Measurements from ENCODE around the gene UBTD1. TPM values are rescaled to one million over a fixed set of nuclear protein-coding genes. Genes with fewer than 3 reads are reported as not detected.

UBTD1 gene
- total RNA-seq, 1 donor from 2014 or later, result 1.5 TPM

- intact Hi-C loops (cut with micrococcal nuclease), result no loop called here
Observed at GRCh38 chr10:97482381-97482780, 16.3 kb upstream of the UBTD1 start.

DNA sequence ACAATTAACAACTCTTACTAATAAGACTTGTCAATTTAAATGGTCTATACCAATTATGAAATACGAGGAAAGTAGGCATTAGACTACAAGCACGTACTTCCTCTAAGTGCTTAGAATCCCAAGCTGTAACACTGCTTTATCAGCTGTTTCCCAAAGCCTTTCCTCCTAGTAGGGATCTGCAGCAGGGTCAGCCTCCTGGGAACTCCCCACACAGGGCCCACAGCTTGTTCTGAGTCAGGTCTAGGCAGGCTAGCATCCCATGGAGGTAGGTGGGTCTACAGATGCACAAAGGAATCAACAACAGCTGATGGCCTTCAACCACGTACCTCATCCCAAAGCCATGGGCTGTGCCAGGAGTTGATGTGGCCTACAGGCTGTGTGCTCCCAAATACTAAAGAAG is 15.2 kb upstream of the UBTD1 start:
- intact Hi-C loops (cut with micrococcal nuclease), result no loop called here

- intact Hi-C loops (cut with micrococcal nuclease), result no loop called here
Observed at GRCh38 chr10:97483921-97484320, 14.8 kb upstream of the UBTD1 start.

DNA sequence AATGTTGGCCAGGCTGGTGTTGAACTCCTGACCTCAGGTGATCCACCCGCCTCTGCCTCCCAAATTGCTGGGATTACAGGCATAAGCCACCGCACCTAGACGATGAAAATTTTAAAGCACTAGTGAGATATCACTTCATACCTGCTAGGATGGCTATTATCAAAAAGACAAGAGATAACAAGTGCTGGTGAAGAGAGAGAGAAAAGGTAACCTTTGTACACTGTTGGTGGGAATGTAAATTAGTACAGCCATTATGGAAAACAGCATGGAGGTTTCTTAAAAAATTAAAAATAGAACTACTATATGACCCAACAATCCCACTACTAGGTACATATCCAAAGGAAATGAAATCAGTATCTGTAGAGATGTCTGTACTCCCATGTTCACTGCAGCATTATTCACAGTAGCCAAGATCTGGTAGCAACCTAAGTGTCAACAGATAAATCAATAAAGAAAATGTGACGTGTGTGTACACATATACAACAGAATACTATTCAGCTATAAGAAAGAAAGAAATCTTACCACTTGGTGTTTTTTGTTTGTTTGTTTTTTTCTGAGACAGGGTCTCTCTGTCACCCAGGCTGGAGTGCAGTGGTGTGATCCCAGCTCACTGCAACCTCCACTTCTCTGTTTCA is 13.0 kb upstream of the UBTD1 start:
- intact Hi-C loops (cut with micrococcal nuclease), result no loop called here

DNA sequence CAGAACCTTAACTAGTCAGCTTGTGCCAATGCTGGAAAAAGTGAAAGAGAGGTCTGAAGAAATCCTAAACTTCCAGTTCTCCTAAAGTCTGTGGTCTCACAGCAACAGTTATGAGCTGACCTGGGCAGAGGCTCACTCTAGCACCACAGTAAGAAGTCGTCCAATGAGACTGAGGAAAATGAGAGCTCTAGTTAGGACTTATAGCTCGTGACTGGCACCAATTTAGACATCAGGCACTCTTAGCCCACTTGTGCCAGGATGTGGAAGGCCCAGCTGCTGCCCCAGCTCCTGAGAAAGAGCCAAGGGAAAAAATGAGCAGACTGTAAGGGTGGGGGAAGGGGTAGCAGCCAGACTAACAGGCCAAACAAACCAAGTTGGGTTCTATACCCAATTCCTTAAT is 8.1 kb upstream of the UBTD1 start:
- intact Hi-C loops (cut with micrococcal nuclease), result no loop called here

DNA sequence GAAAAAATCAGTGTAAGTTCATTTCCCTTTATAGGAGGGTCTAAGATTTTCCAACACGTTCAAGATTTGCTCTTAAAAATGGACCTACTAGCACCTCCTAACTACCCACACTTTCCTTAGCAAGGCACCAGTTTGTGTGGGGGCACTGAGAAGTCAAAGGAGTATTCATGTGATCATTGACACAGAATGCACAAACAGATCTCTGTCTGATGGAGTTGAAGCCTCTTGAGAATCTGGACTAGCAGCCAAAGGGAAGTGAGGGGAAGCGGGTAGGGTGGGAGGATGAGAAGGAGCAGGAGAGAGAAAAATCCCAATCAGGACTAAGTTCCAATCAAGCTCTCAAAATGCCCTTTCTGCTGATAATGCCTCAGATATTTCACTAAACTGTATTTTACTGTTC is 4.6 kb upstream of the UBTD1 start:
- intact Hi-C loops (cut with micrococcal nuclease), result no loop called here

GRCh38 chr10:97494863-97495506 is 3.7 kb upstream of the UBTD1 start:
- intact Hi-C loops (cut with micrococcal nuclease), result loop anchor here (5.0 kb wide), 3 partner anchors 663 to 1937 kb away; partner anchors contain the start of genes GOT1, LCOR and TM9SF3

GRCh38 chr10:97497572-97498075 is 1.1 kb upstream of the UBTD1 start:
- intact Hi-C loops (cut with micrococcal nuclease), result loop anchor here (1.0 to 5.0 kb wide), 16 partner anchors 34 to 1935 kb away; partner anchors contain the start of genes ARHGAP19, AVPI1, EXOSC1 and FRAT1

DNA sequence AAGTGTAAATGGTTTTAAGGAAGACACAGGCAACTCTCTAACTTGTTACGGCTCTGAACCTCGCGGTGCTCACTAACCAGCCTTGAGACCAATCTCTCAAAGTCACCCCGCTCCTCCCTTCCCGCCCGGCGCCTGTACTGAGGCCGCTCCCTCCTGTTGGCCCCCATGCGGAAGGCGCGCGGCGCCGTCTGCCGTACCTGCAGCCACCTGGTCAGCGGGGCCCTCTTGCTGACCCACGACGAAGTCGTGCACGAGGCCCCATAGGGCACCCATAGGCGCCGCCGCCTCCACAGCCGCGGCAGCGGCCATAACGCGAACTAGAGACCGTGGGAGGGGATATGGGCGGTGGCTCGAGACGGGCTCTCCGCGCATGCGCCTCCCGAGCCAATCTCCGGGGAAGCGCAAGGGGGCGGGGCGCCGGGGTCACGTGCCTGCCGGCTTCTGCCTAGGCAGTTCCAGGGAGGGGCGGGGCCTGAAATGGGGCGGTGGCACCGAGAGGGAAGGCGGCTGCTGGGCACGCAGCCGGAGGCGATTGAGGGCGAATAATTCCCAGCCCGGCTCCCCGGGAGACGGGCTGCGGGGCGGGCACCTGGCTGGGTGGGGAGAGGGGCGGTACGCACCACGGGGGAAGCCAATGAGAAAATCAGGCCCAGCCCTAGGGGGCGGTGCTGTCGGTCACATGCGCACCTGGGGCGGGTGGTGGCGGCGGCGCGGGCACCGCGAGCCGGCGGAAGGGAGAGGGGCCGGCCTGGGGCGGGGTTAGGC is 466 bp upstream of the UBTD1 start, which contains the start of gene MMS19:
Gene MMS19 (minus strand): TSS at position 347 of the 765 bp plus-strand sequence. CDS start 38 bp downstream, at position 309.
- intact Hi-C loops (cut with micrococcal nuclease), result loop anchor here (1.0 to 5.0 kb wide), 15 partner anchors 35 to 1934 kb away; partner anchors contain the start of genes ARHGAP19, AVPI1, EXOSC1 and FRAT1

DNA sequence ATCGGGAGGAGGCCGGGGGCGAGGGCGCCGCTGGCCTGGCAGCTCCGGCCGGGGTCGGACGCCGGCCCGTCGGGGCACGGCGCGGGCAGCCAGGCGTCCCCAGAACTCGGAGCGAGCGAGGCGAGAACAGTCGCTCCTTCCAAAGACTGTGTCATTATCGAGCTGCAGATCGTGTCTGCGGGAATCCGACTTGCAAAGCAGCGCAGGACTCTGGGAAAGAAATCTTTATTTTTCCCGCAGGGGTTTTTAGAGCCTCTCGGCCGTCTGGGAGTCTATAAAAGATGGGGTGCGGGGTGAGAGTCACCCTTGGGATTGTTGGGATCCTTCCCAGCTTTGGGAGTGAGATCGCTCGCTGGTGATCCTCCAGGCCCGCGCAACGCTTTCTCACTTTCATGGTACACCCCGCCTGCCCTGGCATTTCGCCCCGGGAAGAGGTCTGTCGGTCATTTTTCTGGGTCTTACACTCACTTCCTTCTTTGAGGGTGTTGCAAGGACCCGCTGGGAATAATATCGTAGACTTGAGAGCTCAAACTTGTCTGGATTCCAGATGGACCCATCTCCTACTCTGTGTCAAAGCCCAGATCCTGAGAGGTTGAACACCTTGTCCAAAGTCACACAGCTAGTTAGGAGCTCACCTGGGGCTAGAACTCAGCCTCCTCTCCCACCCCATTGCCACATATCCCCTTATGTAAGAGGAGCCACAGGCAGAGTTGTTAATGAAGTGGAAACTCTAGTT is 1.0 kb downstream of the UBTD1 start:
- intact Hi-C loops (cut with micrococcal nuclease), result loop anchor here (5.0 kb wide), 3 partner anchors 667 to 1933 kb away; partner anchors contain the start of genes GOT1, LCOR and TM9SF3

DNA sequence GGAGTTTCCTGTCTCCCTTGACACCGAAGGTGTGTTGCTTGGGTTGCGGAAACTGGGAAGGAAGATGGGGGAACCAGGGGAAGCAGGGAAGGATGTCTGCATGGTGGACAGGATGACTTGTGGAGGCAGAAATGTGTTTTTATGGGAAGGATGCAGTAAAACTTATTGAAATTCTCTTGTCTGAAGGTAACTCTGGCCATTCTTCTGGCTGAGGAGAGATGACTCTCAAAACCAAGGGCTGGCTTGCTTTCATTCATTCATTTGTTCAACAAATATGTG is 1.5 kb downstream of the UBTD1 start:
- intact Hi-C loops (cut with micrococcal nuclease), result no loop called here

GRCh38 chr10:97502916-97503315 is 4.2 kb downstream of the UBTD1 start:
- intact Hi-C loops (cut with micrococcal nuclease), result no loop called here

DNA sequence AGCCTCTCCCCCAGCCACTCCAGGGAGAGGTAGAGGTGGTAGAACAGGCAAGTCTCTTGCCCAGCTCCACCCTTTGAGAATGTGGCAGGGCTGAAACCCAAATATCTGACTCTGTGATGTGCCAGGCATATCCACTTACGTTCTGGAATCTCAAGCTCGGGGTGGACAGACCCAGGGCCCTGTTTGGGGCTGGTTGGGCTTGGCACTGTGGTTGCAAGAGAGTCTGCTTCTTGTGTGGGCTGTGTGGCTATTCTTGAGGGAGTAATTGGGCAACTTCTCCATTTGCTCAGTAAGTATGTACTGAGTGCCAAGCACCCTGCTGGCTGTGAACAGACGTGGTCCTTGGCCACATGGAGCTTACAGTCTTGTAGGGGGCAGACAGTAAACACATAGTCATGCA is 4.7 kb downstream of the UBTD1 start:
- intact Hi-C loops (cut with micrococcal nuclease), result no loop called here

DNA sequence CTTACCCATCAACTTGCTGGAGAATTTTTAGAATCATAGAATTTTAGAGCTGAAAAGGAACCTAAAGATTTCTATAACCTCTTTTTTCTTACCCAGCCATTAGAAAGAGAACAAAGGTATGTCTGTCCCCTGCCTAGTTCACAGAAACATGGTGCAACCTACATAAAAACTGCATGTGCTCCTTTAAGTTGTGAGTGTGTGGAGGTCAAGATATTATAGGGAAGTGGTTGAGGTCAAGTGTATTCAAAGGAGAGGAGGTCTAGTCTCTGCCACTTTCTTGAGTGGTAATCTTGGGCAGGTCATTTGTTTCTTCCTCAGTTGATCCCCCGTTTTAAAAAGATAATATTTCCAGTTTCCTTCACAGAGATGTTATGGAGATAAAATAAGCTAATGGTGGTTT is 6.4 kb downstream of the UBTD1 start:
- intact Hi-C loops (cut with micrococcal nuclease), result no loop called here

DNA sequence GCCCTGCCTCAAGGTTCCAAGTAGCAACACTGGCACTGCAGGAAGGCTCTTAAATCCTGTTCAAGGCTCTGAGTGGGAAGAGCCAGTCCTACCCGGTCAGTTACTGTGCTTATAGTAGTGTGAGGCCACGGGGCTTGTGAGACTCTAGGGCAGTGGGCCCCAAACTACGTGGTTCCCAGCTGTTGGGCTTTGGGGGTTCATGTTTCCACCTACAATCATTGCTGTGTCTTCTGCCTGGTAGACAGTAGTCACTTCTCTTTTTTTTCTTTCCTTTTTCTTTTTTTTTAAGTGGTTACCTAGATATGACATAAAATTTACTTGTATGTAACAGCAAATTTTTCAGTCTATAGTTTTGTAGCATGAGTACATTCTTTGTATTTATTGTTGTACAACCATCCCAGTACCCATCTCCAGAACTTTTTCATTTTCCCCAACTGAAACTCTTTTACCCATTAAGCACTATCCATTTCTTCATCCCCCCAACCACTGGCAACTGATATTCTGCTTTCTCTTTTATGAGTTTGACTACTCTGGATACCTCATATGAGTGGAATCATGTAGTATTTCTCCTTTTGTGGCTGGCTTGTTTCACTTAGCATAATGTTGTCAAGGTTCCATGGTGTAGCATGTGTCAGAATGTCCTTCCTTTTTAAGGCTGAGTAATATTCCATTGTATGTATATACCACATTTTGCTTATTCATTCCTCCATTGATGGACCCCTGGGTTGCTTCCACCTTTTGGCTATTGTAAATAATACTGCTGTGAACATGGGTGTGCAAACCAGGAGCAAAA is 7.7 kb downstream of the UBTD1 start:
- intact Hi-C loops (cut with micrococcal nuclease), result no loop called here

DNA sequence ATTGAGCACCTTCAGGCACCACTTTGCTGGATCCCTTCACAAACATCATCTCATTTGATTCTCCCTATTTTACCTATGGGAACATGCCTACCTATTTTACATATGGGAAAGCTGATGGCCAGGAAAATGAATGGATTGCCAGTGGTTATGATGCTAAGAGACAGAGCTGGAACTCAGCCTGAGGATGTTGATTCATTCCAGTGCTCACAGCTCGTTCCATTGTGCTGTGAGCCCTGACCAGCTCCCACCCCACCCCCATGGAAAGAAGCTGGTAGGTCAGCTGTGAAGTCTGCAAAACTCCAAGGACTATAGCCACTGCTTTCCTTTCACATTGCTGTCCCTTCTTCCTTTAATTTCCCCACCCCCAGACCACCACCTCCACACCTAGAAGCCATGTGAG is 9.6 kb downstream of the UBTD1 start:
- intact Hi-C loops (cut with micrococcal nuclease), result no loop called here

DNA sequence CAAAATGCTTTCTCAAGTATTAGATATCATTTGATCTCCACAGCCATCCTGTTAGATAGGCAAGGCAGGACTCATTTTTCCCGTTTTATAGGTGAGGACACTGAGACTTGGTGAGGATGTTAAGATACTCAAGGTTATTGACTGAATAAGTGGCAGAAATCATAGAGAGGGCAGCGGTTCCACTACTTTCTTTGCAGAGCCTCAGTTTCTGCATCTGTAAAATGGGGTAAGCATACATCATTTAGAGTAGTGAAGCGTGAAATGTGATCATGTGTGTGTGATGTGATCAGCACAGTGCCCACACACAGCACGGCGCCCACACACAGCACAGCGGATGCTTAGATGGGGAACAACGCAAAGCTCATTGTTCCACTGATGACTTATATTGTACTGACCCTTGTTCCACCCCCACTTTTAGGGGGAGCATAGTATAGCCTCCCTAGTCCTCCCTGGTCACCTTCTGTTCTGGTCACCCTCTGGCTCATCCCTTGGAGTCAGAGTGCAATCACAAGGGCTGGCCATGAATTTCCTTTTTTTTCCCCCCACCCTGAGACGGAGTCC is 10.5 kb downstream of the UBTD1 start:
- intact Hi-C loops (cut with micrococcal nuclease), result no loop called here

DNA sequence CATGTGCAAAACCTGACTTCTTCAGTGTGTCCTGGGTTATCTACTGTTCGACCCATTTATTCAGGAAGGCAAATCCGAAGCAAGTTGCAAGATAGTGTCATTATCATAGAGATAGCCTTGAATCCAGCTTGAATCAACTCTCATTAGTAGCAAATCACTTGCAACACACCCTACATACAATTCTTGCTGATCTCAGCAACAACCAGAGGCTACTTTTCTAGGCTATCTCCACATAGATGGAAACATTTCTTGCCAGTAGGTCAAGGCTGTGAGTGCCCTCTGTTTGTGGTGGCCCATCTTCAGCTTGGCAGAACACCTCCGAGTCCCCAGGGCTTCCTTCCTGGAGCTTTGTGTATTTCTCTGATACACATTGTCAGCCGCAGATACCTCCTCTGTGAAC is 12.0 kb downstream of the UBTD1 start:
- intact Hi-C loops (cut with micrococcal nuclease), result no loop called here

- intact Hi-C loops (cut with micrococcal nuclease), result no loop called here
Observed at GRCh38 chr10:97511711-97512440, 13.2 kb downstream of the UBTD1 start.

DNA sequence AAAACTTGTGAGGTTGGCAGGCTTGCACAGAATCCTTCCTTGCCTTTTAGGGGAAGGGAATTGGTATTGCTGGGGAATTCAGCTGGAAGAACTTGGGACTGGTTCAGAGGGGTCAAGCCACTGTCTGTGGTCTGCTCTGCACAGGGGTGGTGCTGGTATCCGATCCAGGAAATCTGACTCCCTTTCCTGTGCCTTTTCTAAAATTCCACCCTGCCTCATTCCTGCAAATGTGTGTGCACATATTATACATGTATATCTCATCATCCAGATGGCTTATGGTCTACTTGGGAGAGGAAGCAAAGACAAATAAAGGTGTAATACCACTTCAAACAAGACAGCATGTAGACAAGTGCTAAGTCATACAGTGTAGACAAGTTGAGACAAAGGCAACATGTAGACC is 14.3 kb downstream of the UBTD1 start:
- intact Hi-C loops (cut with micrococcal nuclease), result no loop called here
